Hepatocyte (in vitro differentiated cells): ENCODE measurements around the gene SLC25A21. TPM values are rescaled to one million over a fixed set of nuclear protein-coding genes. Genes with fewer than 3 reads are reported as not detected.

Source experiments
- DNase-seq: peaks from one replicate; pipeline ENCODE4 v3.0.0-alpha.2; 2016; ENCODE audit warnings: low spot score
- H2AFZ ChIP-seq: fragments of 200-600 bp; sonication (generic); 2 replicates; pipeline ENCODE4 v1.6.0; 2016; ENCODE audit warnings: antibody characterized with exemption, mild to moderate bottlenecking
- H3K27ac ChIP-seq: fragments of 200-600 bp; sonication (generic); 2 replicates; pipeline ENCODE4 v1.5.1; 2016; ENCODE audit warnings: mild to moderate bottlenecking
- H3K27me3 ChIP-seq: fragments of 200-600 bp; sonication (generic); 2 replicates; pipeline ENCODE4 v1.6.1; 2016
- H3K36me3 ChIP-seq: fragments of 200-600 bp; sonication (generic); replicated peaks from 2 replicates; pipeline ENCODE4 v1.5.1; 2016; ENCODE audit warnings: low read depth; ENCODE audit not compliant: insufficient read depth
- H3K4me1 ChIP-seq: fragments of 200-600 bp; sonication (generic); 2 replicates; pipeline ENCODE4 v1.5.1; 2016; ENCODE audit warnings: mild to moderate bottlenecking, moderate library complexity; ENCODE audit not compliant: insufficient read depth
- H3K4me2 ChIP-seq: fragments of 200-600 bp; sonication (generic); 2 replicates; pipeline ENCODE4 v1.6.0; 2016
- H3K4me3 ChIP-seq: fragments of 200-600 bp; sonication (generic); 2 replicates; pipeline ENCODE4 v1.5.1; 2016; ENCODE audit warnings: mild to moderate bottlenecking
- H3K79me2 ChIP-seq: fragments of 200-600 bp; sonication (generic); 2 replicates; pipeline ENCODE4 v1.6.0; 2017; ENCODE audit warnings: mild to moderate bottlenecking
- H3K9me2 ChIP-seq: fragments of 200-600 bp; sonication (generic); replicated peaks from 2 replicates; pipeline ENCODE4 v1.6.0; 2017; ENCODE audit warnings: mild to moderate bottlenecking; ENCODE audit not compliant: insufficient read depth
- H3K9me3 ChIP-seq: fragments of 200-600 bp; sonication (generic); 2 replicates; pipeline ENCODE4 v1.5.1; 2016; ENCODE audit warnings: low read depth, mild to moderate bottlenecking
- H4K20me1 ChIP-seq: fragments of 200-600 bp; sonication (generic); 2 replicates; pipeline ENCODE4 v1.6.0; 2016; ENCODE audit warnings: mild to moderate bottlenecking; ENCODE audit not compliant: insufficient read depth, poor library complexity, severe bottlenecking
- CTCF ChIP-seq: fragments of 200-600 bp; sonication (generic); IDR thresholded peaks from 2 replicates; pipeline ENCODE4 v1.5.1; 2016; ENCODE audit warnings: antibody characterized with exemption, mild to moderate bottlenecking; ENCODE audit not compliant: poor library complexity
- EZH2 ChIP-seq: fragments of 200-600 bp; sonication (generic); IDR thresholded peaks from 2 replicates; pipeline ENCODE4 v1.6.1; 2016; ENCODE audit warnings: antibody characterized with exemption, mild to moderate bottlenecking, borderline replicate concordance
- EZH2phosphoT487 ChIP-seq: fragments of 200-600 bp; sonication (generic); IDR thresholded peaks from one replicate; pipeline ENCODE4 v1.6.1; 2018; ENCODE audit warnings: antibody characterized with exemption, mild to moderate bottlenecking, low read depth, moderate library complexity; ENCODE audit not compliant: unreplicated experiment, severe bottlenecking
- WGBS: methylation state at CpG from one replicate; pipeline ENCODE4 v1.1.6; 2016; ENCODE audit warnings: low lambda C conversion rate; ENCODE audit errors: missing lambda C conversion rate; 5-methylcytosine and 5-hydroxymethylcytosine counted together
- polyA plus RNA-seq: library from polyadenylated mRNA; unstranded; fragments of >200 nt; fragmentation: Nextera tagmentation; extraction: Ambion mirVana; gene quantifications from 2 replicates; pipeline ENCODE4 v1.2.1, GENCODE V29; 2016
- total RNA-seq: library from RNA; depleted of rRNA; stranded (reverse); fragments of >200 nt; gene quantifications from 2 replicates; pipeline ENCODE4 v1.2.3, GENCODE V29; 2014

The SLC25A21 gene
- total and polyA plus RNA-seq, 2 experiments from 2014 or later: 1.4 to 1.6 TPM

GRCh38 chr14:36824854-36825253, 347.6 kb downstream of the SLC25A21 start:
- no peaks in the 10 kb centered on the region for H4K20me1 ChIP-seq
- no peaks in the 10 kb centered on the region for H3K9me2 ChIP-seq
- no peak overlapping the region for H3K4me2 ChIP-seq
- H2AFZ ChIP-seq: no peak overlapping the region
- DNase-seq: no peak
- no peaks in the 10 kb centered on the region for H3K79me2 ChIP-seq
- no peaks in the 10 kb centered on the region for H3K27me3 ChIP-seq
- no peaks in the 10 kb centered on the region for H3K4me1 ChIP-seq
- H3K9me3 ChIP-seq: no peaks in the 10 kb centered on the region
- no peak for TF ChIP-seq EZH2
- no peak for TF ChIP-seq EZH2phosphoT487
- TF ChIP-seq CTCF: no peak
- no peaks in the 10 kb centered on the region for H3K36me3 ChIP-seq
- 95% methylated on average over 4 of the region's 4 CpGs for WGBS
- no peak overlapping the region for H3K4me3 ChIP-seq
- H3K27ac ChIP-seq: no peak overlapping the region

- Histone ChIP-seq H2AFZ (no peak overlapping the region), H3K79me2 (no peaks in the 10 kb centered on the region), H3K27me3 (no peaks in the 10 kb centered on the region), H3K36me3 (no peaks in the 10 kb centered on the region), H3K9me3 (no peaks in the 10 kb centered on the region), H3K27ac (no peak overlapping the region), H3K9me2 (no peaks in the 10 kb centered on the region), H4K20me1 (no peaks in the 10 kb centered on the region), H3K4me3 (no peak overlapping the region), H3K4me2 (no peak overlapping the region), H3K4me1 (no peaks in the 10 kb centered on the region)
- no peak for TF ChIP-seq EZH2
- no peak for TF ChIP-seq EZH2phosphoT487
- TF ChIP-seq CTCF: no peak
- DNase-seq: no peak
- WGBS: 73% methylated on average over 4 of the region's 4 CpGs
Measured at GRCh38 chr14:36823651-36824050, 348.8 kb downstream of the SLC25A21 start.

GRCh38 chr14:36822685-36823084, 349.7 kb downstream of the SLC25A21 start:
- Histone ChIP-seq H3K9me3 (no peaks in the 10 kb centered on the region), H3K27ac (no peak overlapping the region), H3K79me2 (no peaks in the 10 kb centered on the region), H3K4me1 (no peaks in the 10 kb centered on the region), H2AFZ (no peak overlapping the region), H3K4me3 (no peak overlapping the region), H3K9me2 (no peaks in the 10 kb centered on the region), H3K27me3 (no peaks in the 10 kb centered on the region), H3K36me3 (no peaks in the 10 kb centered on the region), H3K4me2 (no peak overlapping the region), H4K20me1 (no peaks in the 10 kb centered on the region)
- TF ChIP-seq CTCF (no peak), EZH2phosphoT487 (no peak), EZH2 (no peak)
- DNase-seq: no peak

- no peak overlapping the region for H3K4me3 ChIP-seq
- no peaks in the 10 kb centered on the region for H4K20me1 ChIP-seq
- H3K27ac ChIP-seq: no peak overlapping the region
- H3K4me1 ChIP-seq: no peaks in the 10 kb centered on the region
- H3K79me2 ChIP-seq: no peaks in the 10 kb centered on the region
- H3K4me2 ChIP-seq: no peak overlapping the region
- peaks cover 2% of the 10 kb centered on the region for H3K27me3 ChIP-seq
- no peaks in the 10 kb centered on the region for H3K9me3 ChIP-seq
- H2AFZ ChIP-seq: no peak overlapping the region
- DNase-seq: no peak
- no peaks in the 10 kb centered on the region for H3K9me2 ChIP-seq
- no peaks in the 10 kb centered on the region for H3K36me3 ChIP-seq
- 75% methylated on average over 1 of the region's 1 CpG for WGBS
- no peak for TF ChIP-seq EZH2phosphoT487
- no peak for TF ChIP-seq CTCF
- no peak for TF ChIP-seq EZH2
Measured at GRCh38 chr14:36820901-36821300, 351.5 kb downstream of the SLC25A21 start.
